ENCODE measurements around the gene MAPK6. TPM values are rescaled to one million over a fixed set of nuclear protein-coding genes. Genes with fewer than 3 reads are reported as not detected.

Gene MAPK6
- total and polyA plus RNA-seq, 2 of the 4 experiments (the other 2 are of a cell fraction), result 22.6 to 60.6 TPM

- TF ChIP-seq CTCF (conservative IDR thresholded peaks at IDR 0.05; ENCODE audit: low read depth, low read length) (no peak), MAZ (IDR thresholded peaks at IDR 0.05; ENCODE audit: borderline replicate concordance, low read depth, low read length) (no peak), BHLHE40 (IDR thresholded peaks at IDR 0.05; ENCODE audit: low read depth, low read length) (no peak), MXI1 (IDR thresholded peaks at IDR 0.05; ENCODE audit: borderline replicate concordance, low read depth, low read length) (no peak), SMC3 (IDR thresholded peaks at IDR 0.05; ENCODE audit: low read depth, low read length) (no peak), CEBPB (IDR thresholded peaks at IDR 0.05; ENCODE audit: low read depth, low read length) (no peak)
Measured at GRCh38 chr15:52111517-52112202, 92.6 kb downstream of the MAPK6 start (continued).

All from IMR-90 (cell line).